OCI-LY7 (cell line): ENCODE data around the gene RPS6KB2.

Source experiments
- CTCF ChIP-seq: fragments of 200-600 bp; sonication (generic); conservative IDR thresholded peaks from 2 replicates; pipeline ENCODE4 v1.5.1; 2014; ENCODE audit warnings: mild to moderate bottlenecking, antibody characterized with exemption, low read length, moderate library complexity, mixed read lengths
- EZH2phosphoT487 ChIP-seq: fragments of 200-600 bp; sonication (generic); IDR thresholded peaks from 2 replicates; pipeline ENCODE4 v1.6.1; 2018; ENCODE audit warnings: low read depth, borderline replicate concordance, mild to moderate bottlenecking, mixed run types, antibody characterized with exemption, low read length, moderate library complexity, mixed read lengths

DNA sequence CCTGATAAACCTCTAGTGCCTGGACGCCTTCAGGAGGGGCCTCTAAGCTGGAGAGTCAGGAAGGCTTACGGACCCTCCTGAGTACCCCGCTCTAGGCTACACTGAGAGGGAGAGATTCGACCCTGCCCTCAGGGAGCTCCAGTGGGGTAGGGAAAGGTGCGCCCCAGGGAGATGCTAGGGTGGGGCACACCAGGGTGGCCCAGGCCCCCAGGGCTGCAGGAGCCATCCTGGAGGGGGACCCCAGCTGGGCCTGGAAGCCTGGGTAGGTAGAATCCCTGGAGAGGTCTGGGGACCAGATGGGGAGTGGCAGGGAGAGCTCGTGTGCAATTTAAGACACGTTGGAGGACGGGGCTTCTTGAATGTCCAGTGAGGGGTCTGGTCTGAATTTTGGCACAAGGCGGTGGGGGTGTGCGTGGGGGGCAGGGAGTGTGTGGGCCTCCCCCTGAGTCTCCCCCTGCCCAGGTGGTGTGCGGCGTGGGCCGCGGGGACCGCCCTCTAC is 8.1 kb upstream of the RPS6KB2 start:
- no peak for TF ChIP-seq CTCF
- TF ChIP-seq EZH2phosphoT487, result no peak
